ENCODE measurements around the gene PAM16.

PAM16 gene

DNA sequence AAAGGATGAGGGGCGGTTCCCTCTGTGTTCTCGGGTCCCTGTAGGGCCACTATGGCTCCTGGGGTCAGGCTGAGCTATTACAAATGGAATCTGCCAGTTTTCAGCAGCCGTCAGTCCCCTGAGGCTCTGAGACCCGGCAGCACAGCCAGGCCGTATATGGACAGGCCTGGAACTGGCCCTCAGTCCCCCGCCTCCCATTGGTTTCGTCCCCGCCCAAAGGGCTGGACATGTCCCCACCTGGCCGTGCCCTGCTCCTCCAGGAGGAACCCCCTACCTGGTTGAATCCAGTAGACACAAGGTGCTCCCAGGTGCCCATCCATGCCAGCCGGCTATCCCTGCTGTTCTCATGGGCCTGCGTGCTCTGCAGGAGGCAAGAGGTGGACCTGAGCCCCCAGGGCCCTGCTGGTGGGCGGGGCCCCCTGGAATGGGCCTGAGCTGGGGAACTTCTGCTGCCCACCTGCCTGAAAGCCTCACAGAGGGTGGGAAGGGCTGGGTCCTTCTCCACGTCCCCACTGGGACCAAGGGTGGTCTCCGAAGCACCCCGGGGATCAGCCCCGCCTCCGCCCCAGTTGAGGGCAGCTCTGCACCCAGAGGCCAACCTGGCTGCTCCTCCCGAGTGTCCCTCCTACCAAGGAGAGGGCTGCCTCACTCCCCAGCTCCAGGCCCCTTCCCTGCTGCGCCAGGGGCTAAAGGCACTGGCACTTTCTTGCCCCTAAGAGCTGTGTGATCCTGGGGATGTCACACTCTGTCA is 37.3 kb upstream of the PAM16 start:
- peaks cover 14% of the 10 kb centered on the region for H3K4me1 ChIP-seq (ENCODE audit: control insufficient read depth, insufficient read depth, low read length)
- H3K9me3 ChIP-seq (ENCODE audit: control insufficient read depth, low read length): no peaks in the 10 kb centered on the region
- no peak overlapping the region for H3K9ac ChIP-seq (ENCODE audit: low read length)

DNA sequence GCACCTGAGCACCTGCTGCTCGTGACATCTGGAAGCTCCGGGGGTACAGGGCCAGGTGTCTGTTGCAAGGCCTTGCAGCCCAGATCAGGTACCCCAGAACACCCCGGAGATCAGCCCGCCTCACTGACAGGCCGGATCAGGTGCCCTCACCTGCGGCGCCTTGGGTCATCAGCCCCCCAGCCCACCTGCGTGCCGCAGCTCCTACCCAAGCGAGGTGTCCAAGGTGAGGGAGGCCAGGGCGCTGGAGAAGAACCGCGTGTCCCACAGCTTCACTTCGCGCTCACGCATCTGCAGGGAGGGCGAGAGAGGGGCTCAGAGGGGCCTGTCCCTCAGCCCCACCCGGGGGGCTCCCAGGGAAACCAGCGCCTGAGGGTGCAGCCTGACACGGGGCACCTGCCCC is 36.7 kb upstream of the PAM16 start:
- Histone ChIP-seq H3K4me1 (ENCODE audit: control insufficient read depth, insufficient read depth, low read length) (peaks cover 9% of the 10 kb centered on the region), H3K27me3 (ENCODE audit: control insufficient read depth, insufficient read depth, low read length) (no peaks in the 10 kb centered on the region), H3K9me3 (ENCODE audit: control insufficient read depth, low read length) (no peaks in the 10 kb centered on the region), H3K4me3 (ENCODE audit: low read length) (no peak overlapping the region), H3K9ac (ENCODE audit: low read length) (no peak overlapping the region), H3K36me3 (ENCODE audit: control insufficient read depth, insufficient read depth, low read length) (no peaks in the 10 kb centered on the region)

More for the DNA sequence above, 37.3 kb upstream of the PAM16 start:
- H3K36me3 ChIP-seq (ENCODE audit: control insufficient read depth, insufficient read depth, low read length): no peaks in the 10 kb centered on the region
- no peak overlapping the region for H3K4me3 ChIP-seq (ENCODE audit: low read length)
- no peaks in the 10 kb centered on the region for H3K27me3 ChIP-seq (ENCODE audit: control insufficient read depth, insufficient read depth, low read length)

DNA sequence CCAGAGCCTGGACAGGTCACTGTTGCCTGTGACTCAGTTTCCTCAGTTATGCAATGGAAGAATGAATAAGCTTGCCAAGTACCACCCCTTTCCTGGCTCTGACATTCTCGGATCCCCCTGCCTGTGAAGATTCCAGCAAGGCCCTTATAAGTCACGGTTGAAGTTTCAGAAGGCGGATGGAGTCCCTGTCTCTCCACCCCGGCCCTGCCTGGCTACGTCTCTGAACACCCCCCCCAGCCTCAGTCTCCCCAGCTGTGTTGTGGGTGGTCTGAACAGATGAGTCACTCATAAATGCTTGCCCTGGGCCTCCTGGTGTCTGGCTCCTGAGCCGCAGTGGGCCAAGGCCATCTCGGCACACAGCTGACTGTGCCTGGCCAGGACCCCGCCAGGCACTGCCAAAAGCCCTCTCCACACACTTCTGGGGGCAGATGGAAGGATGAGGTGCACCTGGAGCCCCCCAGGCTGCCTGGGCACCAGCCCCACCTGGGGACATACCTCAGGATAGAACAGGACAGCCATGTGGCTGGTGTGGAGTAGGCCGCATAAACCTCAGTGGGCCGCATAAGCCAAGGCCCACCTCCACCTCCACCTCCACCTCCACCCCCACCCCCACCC is 35.9 kb upstream of the PAM16 start:
- H3K9ac ChIP-seq (ENCODE audit: low read length): no peak overlapping the region
- no peak overlapping the region for H3K4me3 ChIP-seq (ENCODE audit: low read length)
- no peaks in the 10 kb centered on the region for H3K27me3 ChIP-seq (ENCODE audit: control insufficient read depth, insufficient read depth, low read length)
- peaks cover 2% of the 10 kb centered on the region for H3K4me1 ChIP-seq (ENCODE audit: control insufficient read depth, insufficient read depth, low read length)
- H3K36me3 ChIP-seq (ENCODE audit: control insufficient read depth, insufficient read depth, low read length): no peaks in the 10 kb centered on the region
- no peaks in the 10 kb centered on the region for H3K9me3 ChIP-seq (ENCODE audit: control insufficient read depth, low read length)

DNA sequence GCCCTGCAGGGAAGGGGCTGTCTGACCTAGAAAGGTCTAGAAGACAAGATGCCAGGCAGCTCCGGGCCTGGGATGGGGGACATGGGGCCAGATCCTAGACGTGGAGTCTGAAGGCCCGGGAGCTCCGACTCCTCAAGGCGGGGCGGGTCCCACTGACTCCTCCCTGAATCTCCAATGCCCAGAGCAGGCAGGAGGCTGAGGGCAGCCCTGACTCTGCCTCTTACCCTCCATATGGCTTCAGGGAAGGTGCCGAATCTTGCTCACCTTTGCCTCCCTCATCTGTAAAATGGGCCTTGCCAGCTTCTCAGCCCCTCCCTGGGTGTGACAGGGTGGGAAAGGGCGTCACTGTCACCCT is 35.3 kb upstream of the PAM16 start:
- no peaks in the 10 kb centered on the region for H3K4me1 ChIP-seq (ENCODE audit: control insufficient read depth, insufficient read depth, low read length)
- no peak overlapping the region for H3K9ac ChIP-seq (ENCODE audit: low read length)
- H3K9me3 ChIP-seq (ENCODE audit: control insufficient read depth, low read length): no peaks in the 10 kb centered on the region
- H3K36me3 ChIP-seq (ENCODE audit: control insufficient read depth, insufficient read depth, low read length): no peaks in the 10 kb centered on the region
- H3K27me3 ChIP-seq (ENCODE audit: control insufficient read depth, insufficient read depth, low read length): no peaks in the 10 kb centered on the region
- H3K4me3 ChIP-seq (ENCODE audit: low read length): no peak overlapping the region

DNA sequence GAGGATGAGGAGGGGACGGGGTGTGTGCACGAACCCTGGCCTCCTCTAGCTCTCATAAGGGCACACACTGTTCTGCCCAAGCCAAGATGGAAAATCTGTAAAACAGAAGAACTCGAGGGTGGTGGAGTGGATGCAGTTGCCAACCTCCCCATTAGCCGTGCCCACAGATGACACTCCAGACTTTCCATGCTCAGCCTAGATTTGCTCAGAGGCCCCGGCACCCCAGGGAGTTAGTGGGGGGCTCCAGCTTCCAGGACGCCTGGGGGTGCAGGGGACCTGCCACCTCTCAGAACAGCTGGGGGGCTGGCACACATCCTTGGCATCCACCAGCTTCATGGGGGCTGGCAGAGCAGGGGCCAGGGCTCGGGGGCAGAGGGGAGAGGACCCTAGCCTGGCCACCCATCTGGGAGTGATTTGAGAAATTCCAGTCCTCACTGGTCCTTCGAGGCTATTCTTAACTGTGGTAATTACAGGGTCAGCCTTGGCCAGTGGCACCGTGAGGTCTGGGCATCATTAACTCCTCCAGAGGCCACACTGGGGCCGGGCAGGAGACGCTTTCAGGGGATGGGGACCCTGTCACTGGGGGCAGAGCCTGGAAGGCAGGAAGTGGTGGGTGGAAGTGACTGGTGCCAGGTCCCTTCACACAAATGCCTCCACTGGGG is 34.8 kb upstream of the PAM16 start:
- Histone ChIP-seq H3K4me3 (ENCODE audit: low read length) (no peak overlapping the region), H3K27me3 (ENCODE audit: control insufficient read depth, insufficient read depth, low read length) (no peaks in the 10 kb centered on the region), H3K9ac (ENCODE audit: low read length) (no peak overlapping the region), H3K9me3 (ENCODE audit: control insufficient read depth, low read length) (no peaks in the 10 kb centered on the region), H3K4me1 (ENCODE audit: control insufficient read depth, insufficient read depth, low read length) (no peaks in the 10 kb centered on the region), H3K36me3 (ENCODE audit: control insufficient read depth, insufficient read depth, low read length) (no peaks in the 10 kb centered on the region)

DNA sequence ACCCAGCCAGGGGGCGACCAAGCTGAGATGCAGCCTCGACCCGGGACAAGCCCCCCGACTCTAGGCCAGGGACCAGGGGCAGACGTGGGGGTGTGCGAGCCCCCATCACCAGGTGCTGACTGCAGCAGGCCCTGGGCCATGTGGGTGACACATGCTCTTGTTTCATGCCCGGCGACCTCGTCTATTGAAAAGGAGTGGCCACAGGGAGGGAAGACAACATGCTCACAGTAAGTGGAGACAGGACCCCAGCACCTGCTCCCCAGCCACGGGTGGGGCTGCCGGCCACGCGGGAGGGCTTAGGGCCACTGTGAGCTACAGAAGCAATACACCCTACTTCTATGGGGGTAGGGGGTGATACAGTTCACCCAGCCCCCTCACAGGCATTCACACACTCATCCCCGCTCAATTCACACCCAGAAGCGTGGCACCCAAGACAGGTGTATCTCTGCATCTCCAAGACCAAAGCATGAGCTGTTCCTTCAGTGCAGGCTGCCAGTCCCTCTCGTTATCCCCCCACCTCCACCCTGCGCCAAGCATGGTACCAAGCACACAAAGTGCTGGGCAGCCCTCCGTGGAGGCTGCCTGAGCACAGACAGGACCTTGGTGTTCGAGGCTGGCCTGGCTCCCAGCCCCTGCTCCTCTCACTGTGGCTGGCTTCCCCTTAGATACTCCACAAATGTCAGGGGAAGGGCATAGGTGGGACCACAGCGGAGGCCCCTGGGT is 34.1 kb upstream of the PAM16 start:
- Histone ChIP-seq H3K9ac (ENCODE audit: low read length) (no peak overlapping the region), H3K36me3 (ENCODE audit: control insufficient read depth, insufficient read depth, low read length) (no peaks in the 10 kb centered on the region), H3K4me1 (ENCODE audit: control insufficient read depth, insufficient read depth, low read length) (no peaks in the 10 kb centered on the region), H3K27me3 (ENCODE audit: control insufficient read depth, insufficient read depth, low read length) (no peaks in the 10 kb centered on the region), H3K4me3 (ENCODE audit: low read length) (no peak overlapping the region), H3K9me3 (ENCODE audit: control insufficient read depth, low read length) (no peaks in the 10 kb centered on the region)

DNA sequence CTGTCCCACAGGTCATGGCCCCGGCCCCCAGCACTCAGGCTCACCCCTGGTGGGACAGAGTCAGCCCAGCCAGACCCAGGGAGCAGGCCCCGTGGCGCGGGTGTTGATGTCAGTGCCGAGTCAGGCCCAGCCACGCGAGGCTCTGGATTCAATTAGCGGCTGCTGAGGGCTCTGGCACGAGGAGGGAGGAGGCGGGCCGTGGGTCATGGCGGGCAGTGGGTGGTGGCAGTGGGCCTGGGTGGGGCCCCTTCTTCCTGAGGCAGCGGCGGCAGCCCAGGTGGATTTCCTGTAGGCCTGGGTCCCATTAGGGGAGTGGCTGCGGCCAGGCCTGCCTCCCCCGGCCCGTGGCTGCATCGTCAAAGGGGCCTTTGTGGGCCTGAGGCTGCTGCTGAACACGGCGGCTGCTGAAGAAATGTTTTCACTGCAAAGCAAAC is 33.4 kb upstream of the PAM16 start:
- no peak overlapping the region for H3K4me3 ChIP-seq (ENCODE audit: low read length)
- no peak overlapping the region for H3K9ac ChIP-seq (ENCODE audit: low read length)
- H3K9me3 ChIP-seq (ENCODE audit: control insufficient read depth, low read length): no peaks in the 10 kb centered on the region
- H3K4me1 ChIP-seq (ENCODE audit: control insufficient read depth, insufficient read depth, low read length): no peaks in the 10 kb centered on the region
- H3K27me3 ChIP-seq (ENCODE audit: control insufficient read depth, insufficient read depth, low read length): no peaks in the 10 kb centered on the region
- H3K36me3 ChIP-seq (ENCODE audit: control insufficient read depth, insufficient read depth, low read length): no peaks in the 10 kb centered on the region

DNA sequence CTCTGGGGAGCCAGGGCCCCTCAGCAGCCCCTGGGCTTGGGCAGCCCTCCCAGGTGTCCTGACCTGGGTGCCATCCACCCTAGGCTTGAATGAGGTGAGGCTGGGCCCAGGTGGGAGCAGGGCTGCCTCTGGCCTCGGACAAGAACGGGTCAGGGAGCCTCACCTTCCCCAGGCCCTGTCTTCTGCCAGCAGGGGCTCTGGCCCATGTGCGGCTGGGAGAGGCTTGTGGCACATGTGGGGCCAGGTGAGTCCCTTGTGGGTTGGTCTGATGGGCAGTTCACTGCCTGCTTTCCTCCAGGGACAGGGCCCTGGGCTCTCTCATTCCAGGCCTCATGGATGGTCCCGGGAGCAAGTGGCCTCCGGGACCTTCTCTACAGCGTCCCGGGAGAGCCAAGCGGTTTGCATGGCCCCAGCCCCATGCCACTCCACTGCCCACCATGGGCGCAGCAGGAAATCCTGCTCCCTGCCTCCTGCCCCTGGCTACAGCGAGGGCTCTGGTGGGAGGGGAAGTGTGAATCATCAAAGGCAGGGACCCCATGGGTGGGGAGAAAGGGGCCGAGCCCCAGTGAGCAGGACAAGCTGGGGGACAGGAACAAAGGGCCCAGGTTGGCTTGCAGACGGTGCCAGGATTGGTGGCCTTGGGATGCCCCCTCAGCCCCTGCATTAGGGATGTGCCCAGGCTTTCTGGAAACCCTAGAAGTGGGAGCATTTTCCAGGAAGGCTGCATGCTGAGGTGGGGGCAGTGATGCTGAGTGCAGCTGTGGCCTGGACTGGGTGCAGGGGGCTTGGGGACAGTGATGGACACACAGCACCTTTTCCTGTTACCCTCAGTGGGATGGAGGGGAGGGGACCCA is 32.7 kb upstream of the PAM16 start:
- Histone ChIP-seq H3K4me1 (ENCODE audit: control insufficient read depth, insufficient read depth, low read length) (peaks cover 2% of the 10 kb centered on the region), H3K36me3 (ENCODE audit: control insufficient read depth, insufficient read depth, low read length) (no peaks in the 10 kb centered on the region), H3K9me3 (ENCODE audit: control insufficient read depth, low read length) (no peaks in the 10 kb centered on the region), H3K27me3 (ENCODE audit: control insufficient read depth, insufficient read depth, low read length) (no peaks in the 10 kb centered on the region), H3K9ac (ENCODE audit: low read length) (no peak overlapping the region), H3K4me3 (ENCODE audit: low read length) (no peak overlapping the region)

DNA sequence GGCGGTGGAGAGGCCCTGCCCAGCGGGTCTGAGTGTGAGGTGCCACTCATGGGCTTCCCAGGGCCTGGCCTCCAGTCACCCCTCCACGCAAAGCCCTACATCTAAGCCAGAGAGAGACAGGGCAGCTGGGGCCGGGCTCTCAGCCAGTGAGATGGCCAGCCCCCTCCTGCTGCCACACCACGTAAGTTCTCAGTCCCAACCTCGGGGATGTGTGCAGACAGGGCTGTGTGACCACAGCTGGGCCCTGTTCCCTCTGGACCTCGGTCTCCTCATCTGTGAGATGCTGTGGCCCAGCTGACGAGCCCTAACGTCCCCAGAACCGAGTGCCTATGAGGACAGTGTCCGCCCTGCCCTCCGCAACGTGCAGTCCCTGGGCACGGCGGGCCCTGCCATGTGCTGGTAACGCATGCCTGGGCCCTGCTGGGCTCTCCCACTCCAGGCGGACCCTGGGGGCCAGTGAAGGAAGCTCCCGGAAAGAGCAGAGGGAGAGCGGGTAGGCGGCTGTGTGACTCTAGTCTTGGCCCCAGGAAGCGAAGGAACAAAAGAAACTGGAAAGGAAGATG is 31.8 kb upstream of the PAM16 start:
- no peaks in the 10 kb centered on the region for H3K36me3 ChIP-seq (ENCODE audit: control insufficient read depth, insufficient read depth, low read length)
- H3K9me3 ChIP-seq (ENCODE audit: control insufficient read depth, low read length): no peaks in the 10 kb centered on the region
- peaks cover 12% of the 10 kb centered on the region for H3K4me1 ChIP-seq (ENCODE audit: control insufficient read depth, insufficient read depth, low read length)

DNA sequence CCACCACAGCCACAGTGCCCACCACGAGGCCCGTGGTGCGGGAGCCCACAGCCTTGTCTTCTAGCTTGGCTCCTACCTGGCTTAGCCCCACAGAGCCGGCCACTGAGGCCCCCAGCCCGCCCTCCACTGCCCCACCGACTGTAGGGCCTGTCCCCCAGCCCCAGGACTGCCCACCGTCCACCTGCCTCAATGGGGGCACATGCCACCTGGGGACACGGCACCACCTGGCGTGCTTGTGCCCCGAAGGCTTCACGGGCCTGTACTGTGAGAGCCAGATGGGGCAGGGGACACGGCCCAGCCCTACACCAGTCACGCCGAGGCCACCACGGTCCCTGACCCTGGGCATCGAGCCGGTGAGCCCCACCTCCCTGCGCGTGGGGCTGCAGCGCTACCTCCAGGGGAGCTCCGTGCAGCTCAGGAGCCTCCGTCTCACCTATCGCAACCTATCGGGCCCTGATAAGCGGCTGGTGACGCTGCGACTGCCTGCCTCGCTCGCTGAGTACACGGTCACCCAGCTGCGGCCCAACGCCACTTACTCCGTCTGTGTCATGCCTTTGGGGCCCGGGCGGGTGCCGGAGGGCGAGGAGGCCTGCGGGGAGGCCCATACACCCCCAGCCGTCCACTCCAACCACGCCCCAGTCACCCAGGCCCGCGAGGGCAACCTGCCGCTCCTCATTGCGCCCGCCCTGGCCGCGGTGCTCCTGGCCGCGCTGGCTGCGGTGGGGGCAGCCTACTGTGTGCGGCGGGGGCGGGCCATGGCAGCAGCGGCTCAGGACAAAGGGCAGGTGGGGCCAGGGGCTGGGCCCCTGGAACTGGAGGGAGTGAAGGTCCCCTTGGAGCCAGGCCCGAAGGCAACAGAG is 31.0 kb upstream of the PAM16 start:
- H3K36me3 ChIP-seq (ENCODE audit: control insufficient read depth, insufficient read depth, low read length): no peaks in the 10 kb centered on the region

More for the DNA sequence above, 31.8 kb upstream of the PAM16 start:
- Histone ChIP-seq H3K27me3 (ENCODE audit: control insufficient read depth, insufficient read depth, low read length) (no peaks in the 10 kb centered on the region), H3K4me3 (ENCODE audit: low read length) (no peak overlapping the region), H3K9ac (ENCODE audit: low read length) (no peak overlapping the region)

More for the DNA sequence above, 31.0 kb upstream of the PAM16 start:
- Histone ChIP-seq H3K9me3 (ENCODE audit: control insufficient read depth, low read length) (no peaks in the 10 kb centered on the region), H3K27me3 (ENCODE audit: control insufficient read depth, insufficient read depth, low read length) (no peaks in the 10 kb centered on the region), H3K9ac (ENCODE audit: low read length) (no peak overlapping the region), H3K4me1 (ENCODE audit: control insufficient read depth, insufficient read depth, low read length) (peaks cover 19% of the 10 kb centered on the region), H3K4me3 (ENCODE audit: low read length) (no peak overlapping the region)

Data from mucosa of stomach (tissue), 1 donor.